ENCODE results near the gene ERCC6. TPM values are rescaled to one million over a fixed set of nuclear protein-coding genes. Genes with fewer than 3 reads are reported as not detected.

Gene ERCC6
- total RNA-seq, 1 experiment from 2014 or later = 25.7 TPM

DNA sequence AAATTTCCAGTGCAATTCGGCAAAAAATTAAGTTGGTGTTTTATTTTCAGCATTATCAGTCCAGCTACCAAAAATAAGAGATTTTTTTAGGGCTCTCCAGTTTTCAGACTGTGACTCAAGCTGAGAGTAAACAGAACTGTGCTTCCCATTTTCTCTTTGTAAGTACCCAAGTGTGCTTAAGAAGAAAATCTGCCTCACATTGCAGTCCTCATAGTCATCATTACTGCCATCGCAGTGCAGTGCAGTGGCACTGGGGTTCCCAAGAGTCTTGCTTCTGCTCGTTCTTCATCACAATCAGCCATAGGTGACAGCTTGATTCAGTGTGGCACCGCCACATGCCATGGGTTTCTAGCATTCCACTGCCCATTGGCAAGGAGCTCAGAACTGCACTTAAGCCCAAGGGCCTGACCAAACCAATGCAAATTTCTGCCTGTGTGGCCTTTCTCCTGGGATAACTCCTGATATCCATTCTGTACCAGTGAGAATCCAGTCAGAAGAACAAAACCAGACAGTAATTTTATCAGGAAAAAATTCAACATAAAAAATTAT is 25.6 kb upstream of the ERCC6 start:
- TF ChIP-seq, protein P1, sequence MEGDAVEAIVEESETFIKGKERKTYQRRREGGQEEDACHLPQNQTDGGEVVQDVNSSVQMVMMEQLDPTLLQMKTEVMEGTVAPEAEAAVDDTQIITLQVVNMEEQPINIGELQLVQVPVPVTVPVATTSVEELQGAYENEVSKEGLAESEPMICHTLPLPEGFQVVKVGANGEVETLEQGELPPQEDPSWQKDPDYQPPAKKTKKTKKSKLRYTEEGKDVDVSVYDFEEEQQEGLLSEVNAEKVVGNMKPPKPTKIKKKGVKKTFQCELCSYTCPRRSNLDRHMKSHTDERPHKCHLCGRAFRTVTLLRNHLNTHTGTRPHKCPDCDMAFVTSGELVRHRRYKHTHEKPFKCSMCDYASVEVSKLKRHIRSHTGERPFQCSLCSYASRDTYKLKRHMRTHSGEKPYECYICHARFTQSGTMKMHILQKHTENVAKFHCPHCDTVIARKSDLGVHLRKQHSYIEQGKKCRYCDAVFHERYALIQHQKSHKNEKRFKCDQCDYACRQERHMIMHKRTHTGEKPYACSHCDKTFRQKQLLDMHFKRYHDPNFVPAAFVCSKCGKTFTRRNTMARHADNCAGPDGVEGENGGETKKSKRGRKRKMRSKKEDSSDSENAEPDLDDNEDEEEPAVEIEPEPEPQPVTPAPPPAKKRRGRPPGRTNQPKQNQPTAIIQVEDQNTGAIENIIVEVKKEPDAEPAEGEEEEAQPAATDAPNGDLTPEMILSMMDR (IDR thresholded peaks at IDR 0.05; ENCODE audit: unreplicated experiment) = no peak
- Mint-ChIP-seq H3K4me1 (ENCODE audit: low read depth, unreplicated experiment) (peaks cover 11% of the 10 kb centered on the region), H3K36me3 (ENCODE audit: insufficient read depth, unreplicated experiment) (no peaks in the 10 kb centered on the region), H3K27ac (ENCODE audit: unreplicated experiment) (no peak overlapping the region), H3K4me3 (ENCODE audit: low read depth, unreplicated experiment) (no peak overlapping the region), H3K27me3 (ENCODE audit: unreplicated experiment) (peaks cover 44% of the 10 kb centered on the region), H3K9me3 (ENCODE audit: low read depth, unreplicated experiment) (no peaks in the 10 kb centered on the region)
- intact Hi-C loops (cut with micrococcal nuclease; ENCODE audit: unreplicated experiment) = no loop called here
- no TSS peak for BruUV-seq (replicated peaks)
- CTCF ChIA-PET = interaction anchor here (0.5 kb wide), 1 partner anchor 27 kb away, joined by 3 read pairs; no protein-coding TSS in a partner anchor
- no peak for DNase-seq

DNA sequence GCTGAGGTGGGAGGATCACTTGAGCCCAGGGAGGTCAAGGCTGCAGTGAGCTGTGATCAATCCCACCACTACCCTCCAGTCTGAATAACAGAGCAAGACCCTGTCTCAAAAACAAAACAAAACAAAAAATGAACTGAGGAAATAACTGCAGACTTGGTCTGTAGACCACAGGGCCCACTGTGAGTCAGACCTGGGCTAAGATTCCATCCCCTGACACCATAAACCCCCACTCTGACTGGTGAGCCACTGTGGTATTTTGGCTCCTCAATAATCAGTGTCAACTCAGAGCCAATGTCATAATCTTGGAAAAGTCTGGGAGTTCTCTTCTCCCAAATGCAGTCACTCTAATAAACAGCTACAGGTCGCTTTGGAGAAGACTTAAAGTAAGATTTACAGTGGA is 24.0 kb upstream of the ERCC6 start:
- DNase-seq = no peak
- H3K27ac Mint-ChIP-seq (ENCODE audit: unreplicated experiment) = no peak overlapping the region
- H3K9me3 Mint-ChIP-seq (ENCODE audit: low read depth, unreplicated experiment) = no peaks in the 10 kb centered on the region
- no peak overlapping the region for H3K4me3 Mint-ChIP-seq (ENCODE audit: low read depth, unreplicated experiment)
- TF ChIP-seq, protein P1 (IDR thresholded peaks at IDR 0.05; ENCODE audit: unreplicated experiment) = no peak
- intact Hi-C loops (cut with micrococcal nuclease; ENCODE audit: unreplicated experiment) = no loop called here
- CTCF ChIA-PET = no interaction called here
- no TSS peak for BruUV-seq (replicated peaks)
- H3K27me3 Mint-ChIP-seq (ENCODE audit: unreplicated experiment) = peaks cover 52% of the 10 kb centered on the region
- H3K36me3 Mint-ChIP-seq (ENCODE audit: insufficient read depth, unreplicated experiment) = no peaks in the 10 kb centered on the region
- no peaks in the 10 kb centered on the region for H3K4me1 Mint-ChIP-seq (ENCODE audit: low read depth, unreplicated experiment)

DNA sequence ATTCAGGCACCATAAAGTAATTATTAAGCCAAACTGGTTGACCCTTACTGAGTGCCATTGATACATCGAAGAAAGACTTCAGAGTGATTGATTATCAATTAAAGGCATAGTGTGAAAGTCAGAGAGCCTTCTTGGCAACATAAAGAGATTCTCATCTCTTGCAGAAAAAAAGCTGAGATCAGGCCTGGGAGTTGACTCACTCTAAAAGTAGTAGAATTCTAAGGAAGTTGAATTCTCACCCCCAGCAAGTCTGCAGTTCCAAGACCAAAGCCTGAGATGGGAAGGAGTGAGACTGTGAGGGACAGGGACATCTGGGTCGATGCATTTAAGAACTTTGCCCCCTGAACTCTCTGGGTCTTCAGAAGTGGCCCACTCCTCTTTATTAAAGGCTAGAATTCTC is 21.6 kb upstream of the ERCC6 start:
- Mint-ChIP-seq H3K27me3 (ENCODE audit: unreplicated experiment) (peaks cover 45% of the 10 kb centered on the region), H3K36me3 (ENCODE audit: insufficient read depth, unreplicated experiment) (no peaks in the 10 kb centered on the region), H3K9me3 (ENCODE audit: low read depth, unreplicated experiment) (no peaks in the 10 kb centered on the region), H3K27ac (ENCODE audit: unreplicated experiment) (no peak overlapping the region), H3K4me1 (ENCODE audit: low read depth, unreplicated experiment) (no peaks in the 10 kb centered on the region), H3K4me3 (ENCODE audit: low read depth, unreplicated experiment) (no peak overlapping the region)
- intact Hi-C loops (cut with micrococcal nuclease; ENCODE audit: unreplicated experiment) = no loop called here
- DNase-seq = no peak
- TF ChIP-seq, protein P1 (IDR thresholded peaks at IDR 0.05; ENCODE audit: unreplicated experiment) = no peak
- BruUV-seq (replicated peaks) = no TSS peak
- CTCF ChIA-PET = no interaction called here

GRCh38 chr10:49559476-49559875 is 20.6 kb upstream of the ERCC6 start:
- Mint-ChIP-seq H3K36me3 (ENCODE audit: insufficient read depth, unreplicated experiment) (no peaks in the 10 kb centered on the region), H3K4me1 (ENCODE audit: low read depth, unreplicated experiment) (no peaks in the 10 kb centered on the region), H3K27me3 (ENCODE audit: unreplicated experiment) (peaks cover 39% of the 10 kb centered on the region), H3K9me3 (ENCODE audit: low read depth, unreplicated experiment) (peaks cover under 1% of the 10 kb centered on the region), H3K4me3 (ENCODE audit: low read depth, unreplicated experiment) (no peak overlapping the region), H3K27ac (ENCODE audit: unreplicated experiment) (no peak overlapping the region)
- TF ChIP-seq, protein P1 (IDR thresholded peaks at IDR 0.05; ENCODE audit: unreplicated experiment) = no peak
- CTCF ChIA-PET = no interaction called here
- intact Hi-C loops (cut with micrococcal nuclease; ENCODE audit: unreplicated experiment) = no loop called here
- BruUV-seq (replicated peaks) = no TSS peak
- no peak for DNase-seq
